IgD-negative memory B cell (primary cell): ENCODE results near the gene NT5DC3. TPM values are rescaled to one million over a fixed set of nuclear protein-coding genes. Genes with fewer than 3 reads are reported as not detected.

Experiments used
- H3K27ac Mint-ChIP-seq, 3 donors: one replicate each; pipeline ENCODE4 v1.8.0; 2020 to 2022; ENCODE audit warnings: mild to moderate bottlenecking in 3 of 3, mixed read lengths in 3 of 3, moderate library complexity in 1 of 3
- H3K27me3 Mint-ChIP-seq: one replicate; pipeline ENCODE4 v1.8.0; 2021; ENCODE audit warnings: mixed read lengths
- H3K36me3 Mint-ChIP-seq: one replicate; pipeline ENCODE4 v1.8.0; 2020; ENCODE audit warnings: mild to moderate bottlenecking, mixed read lengths
- H3K4me1 Mint-ChIP-seq, 3 donors: one replicate each; pipeline ENCODE4 v1.8.0; 2020 to 2022; ENCODE audit warnings: mixed read lengths in 3 of 3, mild to moderate bottlenecking in 1 of 3
- H3K4me3 Mint-ChIP-seq, 4 donors: one replicate each; pipeline ENCODE4 v1.8.0; 2020 to 2022; ENCODE audit warnings: mild to moderate bottlenecking in 4 of 4, mixed read lengths in 4 of 4, moderate library complexity in 3 of 4
- H3K9me3 Mint-ChIP-seq, 3 donors: one replicate each; pipeline ENCODE4 v1.8.0; 2020 to 2021; ENCODE audit warnings: mixed read lengths in 3 of 3, mild to moderate bottlenecking in 1 of 3
- polyA plus RNA-seq: library from polyadenylated mRNA; unstranded; fragments of 300-500 nt; fragmentation: Illumina TruSeq; gene quantifications from one replicate; pipeline ENCODE4 v1.2.3, GENCODE V29; 2021

Gene NT5DC3
- polyA plus RNA-seq, 1 donor from 2014 or later: 1.2 TPM

DNA sequence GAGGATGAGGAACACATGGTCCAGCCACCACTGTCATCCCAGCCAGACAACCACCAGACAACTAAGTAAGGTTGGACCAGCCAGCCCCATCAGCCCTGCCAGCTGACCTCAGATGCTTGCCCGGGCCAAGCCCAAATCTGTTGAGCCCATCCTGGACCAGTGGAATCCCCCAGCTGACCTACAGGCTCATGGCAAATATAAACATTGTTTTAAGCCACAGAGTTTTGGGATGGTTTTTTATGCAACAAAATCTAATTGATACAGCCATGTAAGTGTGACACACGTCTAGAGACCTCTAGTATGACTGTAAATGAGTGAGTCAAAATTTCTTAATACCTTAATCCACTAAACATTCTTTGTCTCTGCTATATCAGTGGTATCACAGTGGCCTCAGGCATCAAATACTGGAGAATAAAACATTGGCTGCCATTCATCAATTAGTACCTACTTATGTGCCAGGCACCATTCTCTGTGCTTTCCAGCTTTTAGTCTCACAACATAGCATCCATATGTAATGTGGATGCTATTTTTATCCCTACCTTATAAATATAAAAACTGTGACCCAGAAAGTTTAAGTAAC is 24.2 kb upstream of the NT5DC3 start:
- Mint-ChIP-seq H3K27ac (no peak overlapping the region), H3K27me3 (no peaks in the 10 kb centered on the region), H3K4me3 (no peak overlapping the region), H3K4me1 (no peaks in the 10 kb centered on the region), H3K36me3 (no peaks in the 10 kb centered on the region), H3K9me3 (no peaks in the 10 kb centered on the region)

DNA sequence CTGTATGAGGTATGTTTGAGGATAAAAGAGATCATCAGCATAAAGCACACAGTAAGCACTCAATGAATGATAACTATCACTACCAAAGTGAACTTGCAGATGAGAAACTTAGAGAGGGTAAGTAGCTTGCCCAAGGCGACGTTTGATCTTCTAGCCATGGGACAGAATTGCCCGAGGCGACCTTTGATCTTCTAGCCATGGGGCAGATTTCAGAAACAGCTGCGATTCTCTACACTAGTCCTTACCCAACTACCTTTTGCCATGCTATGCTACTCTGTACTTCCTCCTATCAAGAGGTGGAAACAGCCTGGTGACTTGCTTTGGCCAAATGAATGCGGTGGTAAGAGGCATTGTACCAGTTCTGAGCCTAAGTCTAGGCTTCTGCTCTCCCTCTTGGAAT is 23.7 kb upstream of the NT5DC3 start:
- no peaks in the 10 kb centered on the region for H3K4me1 Mint-ChIP-seq
- no peaks in the 10 kb centered on the region for H3K9me3 Mint-ChIP-seq
- H3K4me3 Mint-ChIP-seq: no peak overlapping the region

DNA sequence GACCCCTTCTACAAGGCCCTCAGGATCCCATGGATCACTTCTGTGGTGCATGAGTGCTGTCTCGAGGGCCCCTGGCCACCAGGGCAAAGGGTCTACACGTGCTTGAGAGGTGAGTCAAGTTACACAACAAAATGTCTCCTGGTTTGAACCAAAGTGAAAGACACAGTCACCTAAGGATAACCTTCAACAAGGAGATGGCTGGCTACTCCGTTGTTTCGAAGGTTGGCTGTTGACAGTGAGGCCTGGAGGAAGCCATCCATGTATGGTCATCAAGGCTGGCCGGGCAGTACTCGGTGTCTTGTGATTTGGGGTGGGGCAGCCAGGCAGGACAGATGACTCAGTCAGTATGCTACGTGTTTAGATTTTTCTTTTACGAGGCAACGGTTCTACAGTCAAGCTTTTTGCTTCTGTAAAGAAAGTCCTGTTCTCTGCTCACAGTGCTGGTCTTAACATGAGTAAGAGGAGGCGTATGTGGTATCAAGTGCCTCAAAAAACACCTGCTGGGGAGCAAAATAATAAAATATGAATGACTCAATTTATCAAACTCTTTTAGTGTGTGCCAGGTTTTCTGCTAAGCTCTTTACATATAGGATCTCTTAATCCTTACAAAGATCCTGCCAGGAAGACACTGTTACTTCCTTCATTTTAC is 18.0 kb upstream of the NT5DC3 start:
- Mint-ChIP-seq H3K27ac (no peak overlapping the region), H3K4me3 (no peak overlapping the region)

More for the DNA sequence above, 23.7 kb upstream of the NT5DC3 start:
- Mint-ChIP-seq H3K27me3 (no peaks in the 10 kb centered on the region), H3K36me3 (no peaks in the 10 kb centered on the region), H3K27ac (no peak overlapping the region)

DNA sequence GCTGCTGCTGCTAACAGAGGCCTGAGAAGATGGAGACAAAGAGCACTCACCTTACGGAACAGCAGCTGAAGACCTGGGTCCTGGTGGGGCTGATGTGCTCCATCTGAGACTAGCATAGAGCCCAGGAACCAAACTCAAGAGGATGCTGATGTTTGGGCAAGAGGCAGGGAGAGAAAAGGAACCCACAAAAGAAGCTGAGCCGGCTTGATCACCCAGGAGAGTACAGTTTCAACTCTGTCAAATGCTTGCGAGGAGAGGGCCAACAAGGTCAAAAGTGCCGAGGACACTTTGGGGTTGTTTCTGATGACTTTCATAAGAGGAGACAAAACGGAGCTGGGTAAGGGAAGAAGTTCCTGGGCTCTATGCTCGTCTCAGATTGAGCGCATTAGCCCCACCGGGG is 17.3 kb upstream of the NT5DC3 start:
- H3K4me3 Mint-ChIP-seq: no peak overlapping the region
- H3K27me3 Mint-ChIP-seq: no peaks in the 10 kb centered on the region
- no peaks in the 10 kb centered on the region for H3K4me1 Mint-ChIP-seq
- H3K9me3 Mint-ChIP-seq: no peaks in the 10 kb centered on the region
- peaks cover 2% of the 10 kb centered on the region for H3K36me3 Mint-ChIP-seq
- no peak overlapping the region for H3K27ac Mint-ChIP-seq

More for the DNA sequence above, 18.0 kb upstream of the NT5DC3 start:
- Mint-ChIP-seq H3K36me3 (peaks cover 2% of the 10 kb centered on the region), H3K4me1 (no peaks in the 10 kb centered on the region), H3K9me3 (no peaks in the 10 kb centered on the region), H3K27me3 (no peaks in the 10 kb centered on the region)

DNA sequence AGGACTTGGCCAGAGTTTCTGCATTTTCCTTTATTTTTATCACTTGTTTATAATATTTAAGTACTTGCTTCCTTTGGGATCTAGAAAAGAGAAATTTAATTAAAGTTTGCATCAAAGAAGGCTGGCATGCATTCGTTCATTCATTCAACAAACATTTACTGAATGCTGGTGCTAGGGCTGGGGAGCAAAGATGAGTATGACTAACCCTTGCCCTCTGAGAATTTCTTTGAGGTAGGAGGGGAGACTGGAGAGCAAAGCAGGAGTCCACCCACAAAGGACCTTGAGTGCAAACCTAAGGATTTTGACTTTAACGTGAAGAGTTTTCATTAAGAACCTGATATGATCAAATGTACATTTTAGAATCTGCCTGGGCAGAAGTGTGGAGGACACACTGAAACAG is 16.1 kb upstream of the NT5DC3 start:
- no peaks in the 10 kb centered on the region for H3K9me3 Mint-ChIP-seq
- H3K27ac Mint-ChIP-seq: no peak overlapping the region
- no peak overlapping the region for H3K4me3 Mint-ChIP-seq
- H3K27me3 Mint-ChIP-seq: no peaks in the 10 kb centered on the region
- no peaks in the 10 kb centered on the region for H3K4me1 Mint-ChIP-seq
- peaks cover 2% of the 10 kb centered on the region for H3K36me3 Mint-ChIP-seq

DNA sequence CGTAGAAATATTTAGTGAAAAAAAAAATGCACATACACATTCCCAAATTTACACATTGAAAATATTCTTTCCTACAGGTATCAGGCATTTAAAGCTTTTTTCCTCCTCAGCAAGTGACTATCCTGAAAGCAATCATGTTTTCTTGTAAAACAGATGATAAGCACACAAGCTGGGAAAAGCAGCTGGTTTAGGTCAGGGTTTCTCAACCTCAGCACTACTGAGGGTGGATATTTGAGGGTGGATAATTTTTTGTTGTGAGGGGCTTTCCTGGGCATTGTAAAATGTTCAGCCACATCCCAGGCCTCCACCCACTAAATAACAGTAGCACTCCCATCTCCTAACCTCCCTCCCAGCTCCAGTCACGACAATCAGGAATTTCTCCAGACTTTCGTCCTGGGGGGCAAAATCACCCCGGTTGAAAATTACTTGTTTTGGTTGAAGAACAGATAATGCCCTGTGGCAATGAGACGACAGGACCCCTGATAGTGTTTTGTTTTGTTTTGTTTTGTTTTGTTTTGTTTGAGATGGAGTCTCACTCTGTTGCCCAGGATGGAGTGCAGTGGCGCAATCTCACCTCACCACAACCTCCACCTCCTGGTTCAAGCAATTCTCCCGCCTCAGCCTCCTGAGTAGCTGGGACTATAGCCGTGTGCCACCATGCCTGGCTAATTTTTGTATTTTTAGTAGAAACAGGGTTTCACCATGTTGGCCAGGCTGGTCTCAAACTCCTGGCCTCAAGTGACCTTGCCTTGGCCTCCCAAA is 15.0 kb upstream of the NT5DC3 start:
- Mint-ChIP-seq H3K27ac (no peak overlapping the region), H3K4me3 (no peak overlapping the region), H3K4me1 (no peaks in the 10 kb centered on the region), H3K27me3 (no peaks in the 10 kb centered on the region), H3K9me3 (no peaks in the 10 kb centered on the region), H3K36me3 (peaks cover 2% of the 10 kb centered on the region)

DNA sequence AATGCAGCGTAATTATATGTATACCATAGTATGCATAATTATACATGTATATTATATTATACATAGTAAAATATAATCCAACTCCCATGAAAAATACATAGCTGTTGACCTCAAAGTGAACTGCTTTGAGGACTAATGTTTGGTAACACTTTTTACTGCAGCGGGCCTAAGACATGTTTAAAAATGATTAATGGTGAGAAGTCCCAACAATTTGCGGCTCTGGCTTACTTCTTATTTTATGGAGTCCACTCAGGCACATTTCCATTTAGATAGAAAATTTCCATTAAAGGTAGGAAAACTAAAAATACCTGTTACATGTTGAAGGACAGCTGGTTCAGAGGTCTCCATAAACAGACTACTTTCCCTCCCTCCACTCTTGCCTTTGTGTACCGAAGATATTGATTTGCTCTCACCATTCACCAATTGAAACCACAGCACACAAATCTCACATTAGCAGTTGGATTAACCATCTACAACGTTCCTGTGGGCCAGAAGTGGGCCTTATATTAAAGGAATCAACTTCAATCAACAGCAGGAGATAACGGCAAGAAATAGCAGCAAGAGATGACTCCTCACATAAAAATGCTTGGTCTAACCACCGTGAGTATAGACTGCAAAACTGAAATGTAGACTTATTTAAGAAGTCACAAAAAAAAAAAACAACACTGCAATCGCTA is 14.1 kb upstream of the NT5DC3 start:
- Mint-ChIP-seq H3K9me3 (no peaks in the 10 kb centered on the region), H3K27me3 (no peaks in the 10 kb centered on the region), H3K4me1 (no peaks in the 10 kb centered on the region), H3K36me3 (peaks cover 2% of the 10 kb centered on the region), H3K27ac (no peak overlapping the region), H3K4me3 (no peak overlapping the region)

DNA sequence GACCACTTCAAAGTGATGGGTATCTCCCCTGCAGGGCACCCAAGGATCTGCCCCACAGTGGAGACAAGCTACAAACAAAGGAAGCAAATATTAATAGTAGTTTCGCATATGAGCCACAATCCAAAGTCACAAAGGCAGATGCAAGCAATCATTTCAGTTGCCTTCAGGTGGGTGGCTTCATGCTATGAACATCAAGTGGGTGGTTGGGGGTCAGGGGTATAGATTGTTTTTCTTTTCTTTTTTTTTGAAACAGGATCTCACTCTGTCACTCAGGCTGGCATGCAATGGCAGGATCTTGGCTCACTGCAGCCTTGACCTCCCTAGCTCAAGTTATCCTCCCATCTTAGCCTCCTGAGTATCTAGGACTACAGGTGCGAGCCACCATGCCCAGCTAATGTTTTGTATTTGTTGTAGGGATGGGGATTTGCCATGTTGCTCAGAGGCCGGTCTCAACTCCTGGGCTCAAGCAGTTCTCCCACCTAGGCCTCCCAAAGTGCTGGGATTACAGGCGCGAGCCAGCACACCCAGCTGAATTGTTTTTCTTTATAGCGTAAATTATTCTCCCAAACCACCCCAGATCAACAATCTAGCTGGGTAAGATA is 13.4 kb upstream of the NT5DC3 start:
- Mint-ChIP-seq H3K27me3 (no peaks in the 10 kb centered on the region), H3K4me3 (no peak overlapping the region), H3K27ac (peak overlapping the region in 1 of 3 donors; percentile 71)

DNA sequence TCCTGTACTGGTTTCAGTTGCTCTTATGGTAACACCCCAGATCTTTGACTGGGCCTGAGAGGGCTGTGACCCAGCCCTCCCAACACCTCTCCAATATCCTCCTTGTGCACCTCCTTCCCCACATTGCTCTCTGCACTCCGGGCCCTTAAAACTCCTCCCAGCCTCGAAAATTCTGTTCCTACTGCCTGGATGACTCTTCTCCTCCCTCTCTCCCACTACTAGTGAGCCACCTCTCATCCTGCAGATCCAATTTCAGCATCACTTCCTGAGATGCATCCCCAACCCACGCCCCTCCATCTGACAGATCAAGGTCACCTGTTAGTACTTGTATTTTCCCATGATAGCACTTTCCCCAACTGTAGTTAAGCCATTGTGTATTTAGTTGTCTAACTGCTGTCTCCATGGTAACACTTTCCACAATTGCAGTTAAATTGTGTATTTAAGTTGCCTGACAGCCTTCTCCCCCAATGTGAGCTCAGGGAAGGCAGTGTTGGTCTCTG is 11.5 kb upstream of the NT5DC3 start:
- H3K27ac Mint-ChIP-seq: no peak overlapping the region
- peaks cover under 1% of the 10 kb centered on the region for H3K36me3 Mint-ChIP-seq
- H3K4me3 Mint-ChIP-seq: no peak overlapping the region
- H3K9me3 Mint-ChIP-seq: no peaks in the 10 kb centered on the region
- no peaks in the 10 kb centered on the region for H3K4me1 Mint-ChIP-seq
- H3K27me3 Mint-ChIP-seq: no peaks in the 10 kb centered on the region

More for the DNA sequence above, 13.4 kb upstream of the NT5DC3 start:
- peaks cover 2% of the 10 kb centered on the region for H3K36me3 Mint-ChIP-seq
- no peaks in the 10 kb centered on the region for H3K9me3 Mint-ChIP-seq
- no peaks in the 10 kb centered on the region for H3K4me1 Mint-ChIP-seq

DNA sequence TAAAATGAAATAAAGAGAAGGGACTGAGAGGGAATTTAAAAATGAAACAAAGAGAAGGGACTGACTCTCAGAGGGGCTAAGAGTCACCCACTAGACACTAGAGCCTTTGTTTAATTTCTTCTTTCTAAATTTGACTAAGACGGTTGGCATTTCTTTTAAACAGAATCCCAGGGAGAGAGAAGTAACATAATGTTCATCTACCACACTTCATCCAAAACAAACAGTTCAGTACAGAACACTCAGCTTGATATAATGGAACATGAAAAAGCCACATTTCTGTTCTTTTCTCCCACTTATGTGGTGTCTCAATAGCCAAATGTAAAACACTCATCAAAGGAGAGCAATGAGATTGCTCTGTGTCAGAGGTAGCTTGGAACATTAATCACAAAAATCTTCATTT is 10.1 kb upstream of the NT5DC3 start:
- no peaks in the 10 kb centered on the region for H3K36me3 Mint-ChIP-seq
- no peak overlapping the region for H3K4me3 Mint-ChIP-seq
- no peaks in the 10 kb centered on the region for H3K27me3 Mint-ChIP-seq
- no peaks in the 10 kb centered on the region for H3K9me3 Mint-ChIP-seq
- no peak overlapping the region for H3K27ac Mint-ChIP-seq
- peaks cover 0 to 2% (median 0%) of the 10 kb centered on the region in 3 donors for H3K4me1 Mint-ChIP-seq

DNA sequence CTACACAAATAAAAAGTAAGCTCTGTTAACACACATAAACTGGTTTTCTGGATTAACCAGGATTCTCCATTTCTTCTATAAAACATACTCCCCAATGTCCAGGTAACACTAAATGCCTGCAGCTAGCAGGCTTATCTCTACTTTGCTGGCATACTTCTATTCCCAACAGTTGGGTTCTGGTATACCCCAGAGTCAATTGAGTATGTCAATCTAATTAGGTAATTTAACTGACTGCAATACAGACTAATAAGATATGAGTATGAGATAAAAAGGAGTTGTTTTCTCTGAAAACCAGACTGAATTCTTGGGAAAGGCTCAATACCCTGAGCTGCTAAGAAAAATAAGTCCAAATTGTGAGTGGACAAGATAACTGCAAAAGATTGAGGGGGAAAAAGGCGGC is 9.4 kb upstream of the NT5DC3 start:
- no peaks in the 10 kb centered on the region for H3K27me3 Mint-ChIP-seq

DNA sequence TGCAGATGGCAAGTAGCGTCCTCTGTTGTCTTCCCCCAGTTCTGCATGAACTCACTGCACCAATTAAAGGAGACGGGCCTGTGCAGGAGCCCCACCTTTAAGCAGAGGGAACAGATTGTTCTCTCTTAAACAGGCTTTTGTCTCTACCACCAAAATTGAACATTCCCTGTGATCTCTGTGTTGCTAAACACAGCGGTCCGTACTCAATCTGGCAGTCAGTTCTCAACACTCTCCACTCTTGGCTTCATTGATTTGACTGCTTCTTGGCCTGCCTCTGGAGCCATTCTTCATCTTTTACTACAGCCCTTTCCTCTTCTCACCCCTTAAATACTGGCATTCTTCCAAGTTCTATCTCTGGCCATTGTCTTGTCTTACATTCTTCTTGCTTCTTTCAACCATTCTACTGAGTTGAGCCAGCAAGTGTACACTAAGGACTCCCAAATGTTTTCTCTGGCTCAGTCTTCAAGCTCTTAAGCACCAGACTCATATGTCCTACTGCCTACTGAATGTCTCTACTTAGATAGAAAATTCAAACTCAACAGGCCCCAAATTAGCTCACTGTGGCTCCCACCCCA is 8.0 kb upstream of the NT5DC3 start:
- no peaks in the 10 kb centered on the region for H3K27me3 Mint-ChIP-seq
- H3K27ac Mint-ChIP-seq: no peak overlapping the region
- no peaks in the 10 kb centered on the region for H3K36me3 Mint-ChIP-seq
- H3K9me3 Mint-ChIP-seq: no peaks in the 10 kb centered on the region
- peaks cover 0 to 2% (median 0%) of the 10 kb centered on the region in 3 donors for H3K4me1 Mint-ChIP-seq
- no peak overlapping the region for H3K4me3 Mint-ChIP-seq

More for the DNA sequence above, 9.4 kb upstream of the NT5DC3 start:
- H3K27ac Mint-ChIP-seq: no peak overlapping the region
- H3K4me1 Mint-ChIP-seq: peaks cover 0 to 2% (median 0%) of the 10 kb centered on the region in 3 donors
- no peaks in the 10 kb centered on the region for H3K9me3 Mint-ChIP-seq
- H3K36me3 Mint-ChIP-seq: no peaks in the 10 kb centered on the region
- no peak overlapping the region for H3K4me3 Mint-ChIP-seq

DNA sequence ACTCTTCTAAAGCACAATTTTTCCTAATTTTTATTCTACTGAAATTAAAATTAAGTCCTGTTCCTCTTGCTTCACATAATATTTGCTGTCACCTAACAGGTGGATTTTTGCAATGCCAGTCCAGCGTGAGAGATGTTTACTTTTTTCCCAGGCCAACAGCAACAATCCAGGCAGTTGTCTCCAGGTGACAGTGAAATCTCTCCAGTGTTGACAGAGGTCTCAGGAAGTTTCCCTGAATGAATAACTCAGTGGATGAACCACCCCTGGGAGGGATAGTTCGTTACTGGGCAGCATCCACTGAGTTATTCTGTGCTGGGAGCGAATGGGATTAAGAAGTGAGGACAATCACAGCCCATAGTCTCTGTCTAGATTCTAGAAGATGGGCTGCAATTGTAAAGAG is 7.1 kb upstream of the NT5DC3 start:
- no peaks in the 10 kb centered on the region for H3K36me3 Mint-ChIP-seq
- H3K4me3 Mint-ChIP-seq: no peak overlapping the region
- H3K9me3 Mint-ChIP-seq: no peaks in the 10 kb centered on the region
- H3K27ac Mint-ChIP-seq: no peak overlapping the region
- no peaks in the 10 kb centered on the region for H3K27me3 Mint-ChIP-seq
- peaks cover 0 to 2% (median 0%) of the 10 kb centered on the region in 3 donors for H3K4me1 Mint-ChIP-seq

DNA sequence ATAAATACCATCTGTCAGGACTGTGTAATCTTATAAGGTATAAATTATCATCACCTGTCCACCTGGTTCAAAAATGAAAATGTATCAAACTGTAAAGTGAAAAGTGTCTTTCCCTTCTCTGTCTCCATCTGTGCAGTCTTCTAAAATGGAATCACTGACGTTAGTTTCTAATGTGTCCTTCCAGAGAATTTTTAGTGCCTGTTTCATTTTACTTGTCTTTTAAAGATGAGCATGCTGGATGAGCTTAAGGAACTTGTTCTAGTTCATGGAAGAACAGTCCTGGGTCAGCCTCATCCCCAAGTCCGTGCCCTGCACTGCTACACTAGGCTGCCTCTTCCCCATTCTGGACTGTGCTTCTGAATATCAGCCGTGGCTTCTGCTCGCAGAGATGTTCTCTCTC is 5.4 kb upstream of the NT5DC3 start:
- no peaks in the 10 kb centered on the region for H3K27me3 Mint-ChIP-seq
- no peak overlapping the region for H3K27ac Mint-ChIP-seq
- H3K9me3 Mint-ChIP-seq: no peaks in the 10 kb centered on the region

More for the DNA sequence above, 5.4 kb upstream of the NT5DC3 start:
- peaks cover 0 to 2% (median 0%) of the 10 kb centered on the region in 3 donors for H3K4me1 Mint-ChIP-seq
- H3K36me3 Mint-ChIP-seq: no peaks in the 10 kb centered on the region
- no peak overlapping the region for H3K4me3 Mint-ChIP-seq
